ENCODE data around the gene S100A7A.

The S100A7A gene

GRCh38 chr1:153372571-153372970 lies 43.7 kb upstream of the S100A7A start:
- H3K4me1 ChIP-seq (ENCODE audit: insufficient read depth, poor library complexity, severe bottlenecking) = peaks cover 13% of the 10 kb centered on the region
- no peak overlapping the region for H3K27ac ChIP-seq (ENCODE audit: poor library complexity, severe bottlenecking)
- H3K36me3 ChIP-seq (ENCODE audit: low read depth) = no peaks in the 10 kb centered on the region
- DNase-seq (ENCODE audit: low spot score) (no peak), ATAC-seq (ENCODE audit: low read depth) (no peak)
- no peaks in the 10 kb centered on the region for H3K9me3 ChIP-seq (ENCODE audit: severe bottlenecking)
- no peak for TF ChIP-seq CTCF (IDR thresholded peaks at IDR 0.05; ENCODE audit: poor library complexity, severe bottlenecking)
- H3K27me3 ChIP-seq (ENCODE audit: insufficient read depth, poor library complexity, severe bottlenecking) = no peaks in the 10 kb centered on the region
- no peak overlapping the region for H3K4me3 ChIP-seq (ENCODE audit: severe bottlenecking)

- Histone ChIP-seq H3K4me1 (ENCODE audit: insufficient read depth, poor library complexity, severe bottlenecking) (peaks cover 13% of the 10 kb centered on the region), H3K36me3 (ENCODE audit: low read depth) (no peaks in the 10 kb centered on the region), H3K27me3 (ENCODE audit: insufficient read depth, poor library complexity, severe bottlenecking) (no peaks in the 10 kb centered on the region), H3K4me3 (ENCODE audit: severe bottlenecking) (no peak overlapping the region), H3K27ac (ENCODE audit: poor library complexity, severe bottlenecking) (no peak overlapping the region), H3K9me3 (ENCODE audit: severe bottlenecking) (no peaks in the 10 kb centered on the region)
- ATAC-seq (ENCODE audit: low read depth) = no peak
- no peak for TF ChIP-seq CTCF (IDR thresholded peaks at IDR 0.05; ENCODE audit: poor library complexity, severe bottlenecking)
- no peak for DNase-seq (ENCODE audit: low spot score)
These were observed 42.2 kb upstream of the S100A7A start for GRCh38 chr1:153374071-153374470.

- DNase-seq (ENCODE audit: low spot score) (no peak), ATAC-seq (ENCODE audit: low read depth) (peak; percentile 95)
- H3K9me3 ChIP-seq (ENCODE audit: severe bottlenecking) = no peaks in the 10 kb centered on the region
- no peaks in the 10 kb centered on the region for H3K36me3 ChIP-seq (ENCODE audit: low read depth)
- H3K4me1 ChIP-seq (ENCODE audit: insufficient read depth, poor library complexity, severe bottlenecking) = peaks cover 13% of the 10 kb centered on the region
- no peak for TF ChIP-seq CTCF (IDR thresholded peaks at IDR 0.05; ENCODE audit: poor library complexity, severe bottlenecking)
- H3K4me3 ChIP-seq (ENCODE audit: severe bottlenecking) = no peak within 1 kb of the TSS
- peak within 1 kb of the TSS; percentile 65 for H3K27ac ChIP-seq (ENCODE audit: poor library complexity, severe bottlenecking)
- no peaks in the 10 kb centered on the region for H3K27me3 ChIP-seq (ENCODE audit: insufficient read depth, poor library complexity, severe bottlenecking)
These were observed 40.8 kb upstream of the S100A7A start, which contains the start of gene S100A12 for GRCh38 chr1:153375511-153375910. Gene S100A12 (minus strand): TSS chr1:153375621. CDS start chr1:153374592, 1,029 bp downstream.

- Histone ChIP-seq H3K4me1 (ENCODE audit: insufficient read depth, poor library complexity, severe bottlenecking) (peaks cover 13% of the 10 kb centered on the region), H3K4me3 (ENCODE audit: severe bottlenecking) (no peak overlapping the region), H3K27ac (ENCODE audit: poor library complexity, severe bottlenecking) (no peak overlapping the region), H3K36me3 (ENCODE audit: low read depth) (no peaks in the 10 kb centered on the region), H3K27me3 (ENCODE audit: insufficient read depth, poor library complexity, severe bottlenecking) (no peaks in the 10 kb centered on the region), H3K9me3 (ENCODE audit: severe bottlenecking) (peaks cover 3% of the 10 kb centered on the region)
- DNase-seq (ENCODE audit: low spot score) = no peak
- no peak for TF ChIP-seq CTCF (IDR thresholded peaks at IDR 0.05; ENCODE audit: poor library complexity, severe bottlenecking)
- no peak for ATAC-seq (ENCODE audit: low read depth)
These were observed 36.7 kb upstream of the S100A7A start for GRCh38 chr1:153379591-153379990.

- Histone ChIP-seq H3K36me3 (ENCODE audit: low read depth) (no peaks in the 10 kb centered on the region), H3K27ac (ENCODE audit: poor library complexity, severe bottlenecking) (no peak overlapping the region), H3K27me3 (ENCODE audit: insufficient read depth, poor library complexity, severe bottlenecking) (no peaks in the 10 kb centered on the region), H3K9me3 (ENCODE audit: severe bottlenecking) (peaks cover 3% of the 10 kb centered on the region), H3K4me1 (ENCODE audit: insufficient read depth, poor library complexity, severe bottlenecking) (peaks cover 8% of the 10 kb centered on the region), H3K4me3 (ENCODE audit: severe bottlenecking) (no peak overlapping the region)
- DNase-seq (ENCODE audit: low spot score) = no peak
- no peak for ATAC-seq (ENCODE audit: low read depth)
- TF ChIP-seq CTCF (IDR thresholded peaks at IDR 0.05; ENCODE audit: poor library complexity, severe bottlenecking) = no peak
These were observed 35.6 kb upstream of the S100A7A start for GRCh38 chr1:153380711-153381110.
